Measurements from ENCODE around the gene BET1L. TPM values are rescaled to one million over a fixed set of nuclear protein-coding genes. Genes with fewer than 3 reads are reported as not detected.

The BET1L gene
- total RNA-seq, 1 donor from 2014 or later, result 20.5 TPM

DNA sequence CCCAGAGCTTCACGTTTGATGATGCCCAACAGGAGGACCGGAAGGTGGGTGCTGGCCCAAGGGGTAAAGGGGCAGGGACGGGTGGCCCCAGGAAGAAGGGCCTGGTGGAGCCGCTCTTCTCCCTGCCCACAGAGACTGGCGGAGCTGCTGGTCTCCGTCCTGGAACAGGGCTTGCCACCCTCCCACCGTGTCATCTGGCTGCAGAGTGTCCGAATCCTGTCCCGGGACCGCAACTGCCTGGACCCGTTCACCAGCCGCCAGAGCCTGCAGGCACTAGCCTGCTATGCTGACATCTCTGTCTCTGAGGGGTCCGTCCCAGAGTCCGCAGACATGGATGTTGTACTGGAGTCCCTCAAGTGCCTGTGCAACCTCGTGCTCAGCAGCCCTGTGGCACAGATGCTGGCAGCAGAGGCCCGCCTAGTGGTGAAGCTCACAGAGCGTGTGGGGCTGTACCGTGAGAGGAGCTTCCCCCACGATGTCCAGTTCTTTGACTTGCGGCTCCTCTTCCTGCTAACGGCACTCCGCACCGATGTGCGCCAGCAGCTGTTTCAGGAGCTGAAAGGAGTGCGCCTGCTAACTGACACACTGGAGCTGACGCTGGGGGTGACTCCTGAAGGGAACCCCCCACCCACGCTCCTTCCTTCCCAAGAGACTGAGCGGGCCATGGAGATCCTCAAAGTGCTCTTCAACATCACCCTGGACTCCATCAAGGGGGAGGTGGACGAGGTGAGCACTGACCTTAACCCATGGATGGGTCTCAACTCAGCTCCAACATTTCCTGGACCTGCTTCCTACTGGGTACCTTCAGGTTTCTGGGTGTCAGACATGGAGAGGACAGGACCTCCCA is 2.3 kb upstream of the BET1L start:
- ATAC-seq, result no peak

- no peak for ATAC-seq
These were observed 1.7 kb upstream of the BET1L start for GRCh38 chr11:208917-209260.

GRCh38 chr11:208181-208916 is 1.1 kb upstream of the BET1L start:
- peak; percentile 67 for ATAC-seq

- no peak for ATAC-seq
These were observed 623 bp upstream of the BET1L start for GRCh38 chr11:207863-208180.

DNA sequence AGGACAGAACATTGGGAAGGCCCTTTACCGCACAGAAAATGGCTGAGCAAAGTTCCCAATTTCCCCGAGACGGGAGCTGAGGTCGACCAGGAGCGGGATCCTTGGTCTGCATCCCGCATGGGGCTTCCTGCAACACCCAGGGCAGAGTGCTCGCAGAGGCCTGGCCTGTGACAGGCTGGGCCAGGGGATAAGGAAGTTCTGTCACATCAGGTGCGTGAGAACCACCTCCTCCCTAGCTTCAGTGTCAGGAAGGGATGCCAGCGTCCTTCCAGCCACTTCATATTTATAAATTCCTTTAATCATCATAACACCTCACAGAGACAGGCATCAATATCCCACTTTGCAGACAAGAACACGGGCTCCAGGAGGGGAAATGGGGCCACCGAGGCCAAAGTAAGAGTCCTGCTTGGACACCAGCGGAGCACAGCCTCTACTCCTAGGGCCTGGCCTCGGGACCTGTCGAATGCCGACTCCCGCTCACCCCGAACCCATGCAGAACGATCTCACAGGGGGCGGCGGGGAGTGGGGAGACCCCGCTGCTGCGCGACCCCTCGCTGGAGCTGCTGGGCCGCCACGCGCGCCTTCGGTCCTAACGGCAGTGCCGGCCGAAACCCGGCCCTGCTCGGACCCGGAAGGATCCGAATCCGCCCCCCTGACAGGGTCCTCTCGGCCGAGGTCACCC is 532 bp downstream of the BET1L start:
- ATAC-seq, result peak; percentile 11

GRCh38 chr11:206002-206384 is 1.2 kb downstream of the BET1L start:
- ATAC-seq, result no peak

GRCh38 chr11:205221-206001 is 1.8 kb downstream of the BET1L start:
- no peak for ATAC-seq

GRCh38 chr11:204587-205109 is 2.6 kb downstream of the BET1L start:
- ATAC-seq, result no peak

GRCh38 chr11:203945-204586 is 3.1 kb downstream of the BET1L start:
- no peak for ATAC-seq

DNA sequence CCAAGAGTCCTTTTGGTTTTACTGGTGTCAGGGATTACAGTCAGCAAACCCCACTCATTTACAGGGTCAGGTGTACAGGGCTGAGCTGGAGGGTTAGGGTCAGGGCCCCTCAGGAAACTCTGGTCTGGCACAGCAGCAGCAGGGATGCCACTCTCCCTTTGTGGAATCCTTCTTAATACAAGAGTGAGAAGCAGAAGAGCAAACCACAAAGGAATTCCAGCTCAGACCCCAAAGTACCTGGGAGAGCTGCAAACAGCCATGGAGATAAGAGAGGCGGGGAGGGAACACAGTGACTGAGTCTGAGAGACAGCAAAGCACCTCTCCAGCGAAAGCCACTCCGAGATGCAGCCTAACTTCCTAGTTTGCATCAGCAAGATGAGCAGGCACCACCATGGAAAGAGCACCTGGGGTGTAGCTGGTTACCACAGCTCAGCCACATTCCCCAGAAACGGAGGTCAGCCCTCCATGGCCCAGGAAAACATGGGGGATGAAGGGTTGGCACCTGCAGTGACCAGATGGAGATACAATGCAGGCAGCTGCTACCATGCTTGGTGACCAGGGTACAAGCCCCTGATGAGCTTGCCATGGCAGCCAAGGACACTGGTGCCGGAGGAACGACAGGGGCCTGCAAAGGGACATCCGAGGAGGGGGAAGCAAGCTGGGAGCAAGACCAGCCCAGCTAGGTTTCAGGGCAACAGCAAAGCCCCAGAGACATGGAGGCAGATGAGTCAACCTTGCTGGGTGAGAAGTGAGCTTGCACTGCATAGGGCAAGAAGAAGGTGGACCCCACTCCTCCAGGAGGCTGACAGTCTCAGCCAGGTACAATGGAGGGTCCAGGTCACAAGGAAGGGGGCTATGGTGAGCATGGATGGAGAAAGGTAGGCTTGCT is 3.9 kb downstream of the BET1L start:
- ATAC-seq, result no peak

DNA sequence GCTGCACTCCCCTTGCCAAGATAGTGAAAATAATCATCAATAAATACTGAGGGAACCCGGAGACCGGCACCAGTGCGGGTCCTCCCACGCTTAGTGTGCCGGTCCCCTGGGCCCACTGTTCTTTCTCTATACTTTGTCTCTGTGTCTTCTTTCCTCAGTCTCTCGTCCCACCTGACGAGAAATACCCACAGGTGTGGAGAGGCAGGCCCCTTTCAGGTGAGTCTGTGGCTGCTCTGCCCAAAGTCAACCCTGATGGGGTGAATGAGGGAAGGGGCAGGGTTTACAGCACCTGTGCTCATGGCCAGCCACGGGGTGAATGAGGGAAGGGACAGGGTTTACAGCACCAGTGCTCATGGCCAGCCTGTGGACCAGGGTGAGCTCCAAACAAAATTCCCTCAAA is 4.7 kb downstream of the BET1L start:
- no peak for ATAC-seq

DNA sequence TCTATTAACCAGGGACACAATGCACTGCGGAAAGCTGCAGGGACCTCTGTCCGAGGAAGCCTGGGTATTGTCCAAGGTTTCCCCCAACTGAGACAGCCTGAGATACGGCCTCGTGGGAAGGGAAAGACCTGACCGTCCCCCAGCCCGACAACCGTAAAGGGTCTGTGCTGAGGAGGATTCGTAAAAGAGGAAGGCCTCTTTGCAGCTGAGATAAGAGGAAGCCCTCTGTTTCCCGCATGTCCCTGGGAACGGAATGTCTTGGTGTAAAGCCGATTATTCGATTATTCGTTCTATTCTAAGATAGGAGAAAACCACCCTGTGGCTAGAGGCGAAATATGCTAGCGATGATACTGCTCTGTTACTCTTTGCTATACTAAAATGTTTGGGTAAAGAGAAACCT is 5.2 kb downstream of the BET1L start:
- no peak for ATAC-seq

DNA sequence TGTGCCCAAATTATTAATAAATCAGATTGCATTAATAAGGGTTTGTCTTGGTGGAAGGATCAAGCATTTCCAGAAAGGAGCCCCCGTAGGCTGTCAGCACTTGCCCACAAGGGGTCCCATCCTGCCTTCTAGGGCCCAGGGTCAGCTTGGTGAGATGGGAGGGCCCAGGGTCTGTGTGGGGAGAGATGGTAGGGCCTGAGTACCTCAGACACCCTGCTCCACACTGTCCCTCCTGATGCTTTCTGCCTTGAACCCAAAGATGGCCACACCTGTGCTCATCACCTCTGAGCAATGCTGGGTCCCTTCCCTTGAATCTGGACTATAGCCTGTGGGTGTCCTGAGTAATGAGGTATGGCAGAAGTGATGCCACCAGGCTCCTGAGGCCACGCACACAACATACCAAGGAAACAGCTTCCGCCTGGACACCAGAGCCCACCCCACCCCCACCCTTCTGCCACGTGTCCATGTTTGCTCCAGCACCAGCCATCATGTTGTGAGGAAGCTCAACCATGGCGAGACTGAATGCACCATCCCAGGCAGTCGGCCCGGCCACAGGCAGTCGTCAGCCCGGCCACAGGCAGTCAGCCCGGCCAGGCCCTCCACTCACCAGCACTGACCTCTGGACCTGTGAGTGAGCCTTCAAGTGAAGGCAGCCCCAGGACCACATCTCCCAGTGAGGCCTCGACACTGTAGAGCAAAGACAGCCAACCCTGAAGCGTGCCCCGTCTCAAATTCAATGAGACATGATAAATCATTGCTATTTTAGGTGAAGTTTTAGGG is 6.8 kb downstream of the BET1L start:
- no peak for ATAC-seq

DNA sequence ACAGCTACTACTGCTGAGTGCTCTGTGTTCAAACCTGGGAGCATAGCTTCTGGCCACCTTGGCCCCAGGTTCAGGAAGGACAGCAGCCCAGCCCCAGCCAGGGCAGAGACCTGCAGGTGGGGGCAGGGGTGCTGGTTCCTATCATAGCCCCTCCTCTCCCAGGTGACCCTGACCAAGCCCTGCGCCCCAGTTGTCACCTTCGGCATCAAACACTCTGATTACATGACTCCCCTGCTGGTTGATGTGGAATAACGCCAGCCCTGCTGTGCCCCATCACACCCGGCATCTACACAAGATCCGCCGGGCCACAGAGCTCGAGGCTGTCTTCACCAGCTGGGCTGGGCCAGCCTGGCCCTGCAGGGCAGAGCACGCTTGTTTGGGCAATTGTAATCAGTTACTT is 7.4 kb downstream of the BET1L start:
- no peak for ATAC-seq

- ATAC-seq, result no peak
These were observed 8.1 kb downstream of the BET1L start for GRCh38 chr11:199004-199581.

DNA sequence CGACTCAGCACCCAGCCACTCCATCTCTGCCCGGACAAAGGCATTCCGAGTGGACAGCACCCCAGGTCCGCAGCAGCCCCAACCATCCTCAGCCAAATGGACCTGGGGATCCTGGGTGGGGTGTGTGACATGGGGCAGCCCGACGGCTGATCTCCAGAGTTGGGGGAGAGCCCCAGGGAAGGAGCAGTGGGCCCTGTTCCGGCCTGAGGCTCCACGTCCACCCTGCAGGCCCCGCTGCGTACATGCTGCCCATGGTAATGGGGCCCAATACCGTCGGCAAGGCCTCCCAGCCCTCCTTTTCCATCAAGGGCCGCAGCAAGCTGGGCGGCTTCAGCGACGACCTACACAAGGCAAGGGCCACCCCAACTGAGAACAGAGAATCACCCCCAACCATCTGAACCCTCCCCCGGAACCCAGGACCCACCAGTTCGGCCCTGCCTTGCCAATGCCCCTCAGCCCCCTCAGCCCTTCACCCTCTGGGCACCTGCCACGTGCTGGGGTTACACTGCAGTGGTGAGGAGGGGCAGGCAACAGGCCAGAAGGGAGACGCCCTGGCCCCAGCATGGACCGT is 8.9 kb downstream of the BET1L start:
- ATAC-seq, result no peak

GRCh38 chr11:197741-198235 is 9.4 kb downstream of the BET1L start:
- no peak for ATAC-seq

DNA sequence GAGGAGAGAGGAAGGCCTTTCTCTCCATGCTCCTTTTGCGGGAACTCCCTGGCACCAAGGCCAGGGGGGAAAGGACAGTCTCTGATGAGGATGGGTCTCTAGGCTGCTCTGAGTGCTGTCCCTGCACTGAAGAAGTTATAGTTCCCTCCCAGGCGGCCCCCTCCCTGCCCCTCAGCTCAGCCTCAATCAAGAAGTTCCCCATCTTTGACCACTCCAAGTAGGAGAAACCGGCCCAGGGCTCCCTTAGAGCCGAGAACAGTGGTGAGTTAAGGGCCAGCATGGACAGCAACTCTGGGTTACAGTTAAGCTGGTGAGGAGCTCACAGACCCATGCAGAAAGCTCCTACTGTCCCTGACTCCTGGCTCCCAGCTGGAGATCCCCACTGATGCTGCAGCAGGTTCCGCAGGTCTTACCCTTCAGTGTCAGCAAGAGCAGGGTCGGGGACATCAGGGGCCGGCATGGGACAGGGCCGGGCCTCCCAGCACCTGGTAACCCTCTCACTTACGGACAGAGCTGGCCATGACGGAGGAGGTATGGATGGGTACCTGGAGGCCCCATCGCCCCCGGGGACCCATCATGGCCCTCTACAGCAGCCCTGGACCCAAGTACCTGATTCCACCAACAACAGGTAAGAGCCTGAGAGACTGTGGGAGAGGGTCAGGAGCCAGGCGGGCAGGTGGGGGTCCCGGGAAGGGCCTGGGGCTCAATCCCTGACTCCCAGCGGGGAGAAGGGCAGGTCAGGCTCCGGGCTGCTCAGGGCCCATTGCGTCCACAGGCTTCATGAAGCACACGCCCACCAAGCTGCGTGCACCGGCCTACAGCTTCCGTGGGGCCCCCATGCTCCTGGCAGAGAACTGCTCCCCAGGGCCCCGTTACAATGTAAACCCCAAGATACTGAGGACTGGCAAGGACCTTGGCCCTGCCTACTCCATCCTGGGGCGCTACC is 10.1 kb downstream of the BET1L start:
- no peak for ATAC-seq

All from esophagus mucosa (tissue), 1 donor.